OCI-LY7 (cell line): ENCODE measurements around the gene TAF1D. TPM values are rescaled to one million over a fixed set of nuclear protein-coding genes. Genes with fewer than 3 reads are reported as not detected.
"Not testable (repeated sequence)": the region's sequence is repeated elsewhere in the genome, so short reads cannot be mapped to it uniquely, and the experiment has no call there.

Source experiments
- BruUV-seq: library from RNA; stranded (reverse); fragments of 400-500 nt; replicated peaks from 2 replicates; lab custom pipeline; 2021; lab: Mats Ljungman, UMichigan
- CTCF ChIA-PET: fragments of 300-600 bp; sonication (Branson Sonifier 250); formaldehyde crosslinking; loops from one replicate; lab custom pipeline; 2022; ENCODE audit warnings: antibody characterized with exemption; ENCODE audit not compliant: unreplicated experiment; lab: Charles Lee
- POLR2A ChIA-PET: fragments of 300-600 bp; sonication (Branson Sonifier 250); formaldehyde crosslinking; loops from one replicate; lab custom pipeline; 2022; ENCODE audit warnings: antibody characterized with exemption; lab: Charles Lee
- DNase-seq: peaks from one replicate; pipeline ENCODE4 v3.0.0-alpha.2; 2015; ENCODE audit warnings: low spot score
- H2AFZ ChIP-seq: fragments of 200-600 bp; sonication (generic), shearing (Covaris generic); 2 replicates; pipeline ENCODE4 v1.6.1; 2014; ENCODE audit warnings: mild to moderate bottlenecking, antibody characterized with exemption, low read length, moderate library complexity
- H3K27ac ChIP-seq: fragments of 200-600 bp; sonication (generic); 2 replicates; pipeline ENCODE4 v1.5.1; 2014; ENCODE audit warnings: mixed run types, low read depth, mild to moderate bottlenecking, moderate library complexity, low read length, inconsistent platforms; ENCODE audit not compliant: poor library complexity, severe bottlenecking
- H3K36me3 ChIP-seq: fragments of 200-600 bp; sonication (generic); 2 replicates; pipeline ENCODE4 v1.6.1; 2014; ENCODE audit warnings: mild to moderate bottlenecking, antibody characterized with exemption, low read length, moderate library complexity, mixed read lengths; ENCODE audit not compliant: insufficient read depth
- H3K4me1 ChIP-seq: fragments of 200-600 bp; sonication (generic); 2 replicates; pipeline ENCODE4 v1.5.1; 2014; ENCODE audit warnings: mild to moderate bottlenecking, low read length; ENCODE audit not compliant: insufficient read depth, poor library complexity, severe bottlenecking
- H3K4me2 ChIP-seq: fragments of 200-600 bp; sonication (generic); 2 replicates; pipeline ENCODE4 v1.6.1; 2014; ENCODE audit warnings: mild to moderate bottlenecking, low read length
- H3K4me3 ChIP-seq: fragments of 200-600 bp; sonication (generic); 2 replicates; pipeline ENCODE4 v1.5.1; 2014; ENCODE audit warnings: mild to moderate bottlenecking, low read depth, low read length; ENCODE audit not compliant: poor library complexity, severe bottlenecking
- H3K79me2 ChIP-seq: fragments of 200-600 bp; sonication (generic); 2 replicates; pipeline ENCODE4 v1.6.1; 2016; ENCODE audit warnings: low read depth, mild to moderate bottlenecking, low read length, moderate library complexity, mixed read lengths; ENCODE audit not compliant: insufficient read depth
- H3K9me2 ChIP-seq: fragments of 200-600 bp; sonication (generic); 2 replicates; pipeline ENCODE4 v1.6.1; 2016; ENCODE audit warnings: mild to moderate bottlenecking, low read length, mixed read lengths; ENCODE audit not compliant: insufficient read depth
- H3K9me3 ChIP-seq: fragments of 200-600 bp; sonication (generic); 2 replicates; pipeline ENCODE4 v1.6.1; 2014; ENCODE audit warnings: mild to moderate bottlenecking, mixed run types, low read length, mixed read lengths
- H4K20me1 ChIP-seq: fragments of 200-600 bp; sonication (generic); 2 replicates; pipeline ENCODE4 v1.6.1; 2014; ENCODE audit warnings: mild to moderate bottlenecking, antibody characterized with exemption, low read length, moderate library complexity, mixed read lengths; ENCODE audit not compliant: insufficient read depth
- CTCF ChIP-seq: fragments of 200-600 bp; sonication (generic); conservative IDR thresholded peaks from 2 replicates; pipeline ENCODE4 v1.5.1; 2014; ENCODE audit warnings: mild to moderate bottlenecking, antibody characterized with exemption, low read length, moderate library complexity, mixed read lengths
- EZH2phosphoT487 ChIP-seq: fragments of 200-600 bp; sonication (generic); IDR thresholded peaks from 2 replicates; pipeline ENCODE4 v1.6.1; 2018; ENCODE audit warnings: low read depth, borderline replicate concordance, mild to moderate bottlenecking, mixed run types, antibody characterized with exemption, low read length, moderate library complexity, mixed read lengths
- intact Hi-C: fragments of 100-400 bp; cut with micrococcal nuclease; formaldehyde crosslinking; loops from one replicate; pipeline ENCODE4 v1.10.0; 2022; ENCODE audit not compliant: unreplicated experiment
- total RNA-seq, 2 experiments: library from RNA; depleted of rRNA in 1 of 2; stranded (reverse); fragments of >200 nt in 1 of 2; shearing (Covaris generic) in 1 of 2; gene quantifications; 2 replicates each; pipeline ENCODE4 v1.2.3, GENCODE V29; 2014 to 2022

TAF1D gene
- total RNA-seq, 2 experiments from 2014 or later = 206 to 276 TPM

GRCh38 chr11:93746101-93746500 is 4.8 kb upstream of the TAF1D start:
- ChIA-PET CTCF (no interaction called here), POLR2A (no interaction called here)
- TF ChIP-seq EZH2phosphoT487 (no peak), CTCF (no peak)
- intact Hi-C loops = no loop called here
- H2AFZ ChIP-seq = no peak overlapping the region
- DNase-seq = no peak
- H3K36me3 ChIP-seq = peaks cover 15% of the 10 kb centered on the region; the same call in 1 of the 2 replicates
- peaks cover 24% of the 10 kb centered on the region for H3K79me2 ChIP-seq
- H3K27ac ChIP-seq = no peak overlapping the region
- no peak overlapping the region for H3K4me3 ChIP-seq
- no peaks in the 10 kb centered on the region for H3K9me3 ChIP-seq
- H3K4me1 ChIP-seq = peaks cover 8% of the 10 kb centered on the region
- no peak overlapping the region for H3K4me2 ChIP-seq
- no TSS peak for BruUV-seq
- no peaks in the 10 kb centered on the region for H4K20me1 ChIP-seq
- no peaks in the 10 kb centered on the region for H3K9me2 ChIP-seq

DNA sequence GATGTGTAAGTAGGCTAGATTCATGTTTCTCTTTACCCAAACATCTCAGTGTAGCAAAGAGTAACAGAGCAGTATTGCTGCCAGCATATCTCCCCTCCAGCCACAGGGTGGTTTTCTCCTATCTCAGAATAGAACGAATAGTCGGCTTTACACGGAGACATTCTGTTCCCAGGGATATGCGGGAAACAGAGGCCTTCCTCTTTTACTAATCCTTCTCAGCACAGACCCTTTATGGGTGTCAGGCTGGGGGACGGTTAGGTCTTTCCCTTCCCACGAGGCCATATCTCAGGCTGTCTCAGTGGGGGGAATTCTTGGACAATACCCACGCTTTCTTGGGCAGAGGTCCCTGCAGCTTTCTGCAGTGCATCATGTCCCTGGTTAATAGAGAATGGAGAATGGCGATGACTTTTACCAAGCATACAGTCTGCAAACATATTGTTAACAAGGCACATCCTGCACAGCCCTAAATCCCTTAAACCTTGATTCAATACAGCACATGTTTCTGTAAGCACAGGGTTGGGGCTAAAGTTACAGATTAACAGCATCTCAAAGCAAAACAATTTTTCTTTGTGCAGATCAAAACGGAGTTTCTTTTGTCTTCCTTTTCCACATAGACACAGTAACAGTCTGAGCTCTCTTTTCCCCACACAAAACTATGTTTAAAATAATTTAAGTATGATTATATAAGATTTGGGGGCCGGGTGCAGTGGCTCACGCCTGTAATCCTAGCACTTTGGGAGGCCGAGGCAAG is 3.9 kb upstream of the TAF1D start:
- BruUV-seq, H3K27ac ChIP-seq, H3K4me1 ChIP-seq, CTCF ChIA-PET, H3K4me2 ChIP-seq, H2AFZ ChIP-seq, DNase-seq, POLR2A ChIA-PET, H3K4me3 ChIP-seq, H4K20me1 ChIP-seq, H3K9me2 ChIP-seq, intact Hi-C loops, H3K9me3 ChIP-seq: not testable (repeated sequence)
- peaks cover 33% of the 10 kb centered on the region for H3K79me2 ChIP-seq
- H3K36me3 ChIP-seq = peaks cover 24% of the 10 kb centered on the region

- peaks cover 30% of the 10 kb centered on the region for H3K36me3 ChIP-seq
- no peak overlapping the region for H3K27ac ChIP-seq
- BruUV-seq = no TSS peak
- H2AFZ ChIP-seq = no peak overlapping the region
- TF ChIP-seq EZH2phosphoT487 = no peak
- TF ChIP-seq CTCF = no peak
- intact Hi-C loops = loop anchor here (5.0 kb wide), 1 partner anchor 202 kb away; the partner anchor contains the start of gene SMCO4
- peaks cover 38% of the 10 kb centered on the region for H3K79me2 ChIP-seq
- H4K20me1 ChIP-seq = peaks cover 4% of the 10 kb centered on the region; the same call in 1 of the 2 replicates
- H3K4me2 ChIP-seq = no peak overlapping the region
- no peaks in the 10 kb centered on the region for H3K9me3 ChIP-seq
- POLR2A ChIA-PET = no interaction called here
- no peak for DNase-seq
- CTCF ChIA-PET = no interaction called here
- H3K9me2 ChIP-seq = no peaks in the 10 kb centered on the region
- H3K4me1 ChIP-seq = peaks cover 8% of the 10 kb centered on the region
- H3K4me3 ChIP-seq = no peak overlapping the region
Measured at GRCh38 chr11:93744669-93745004, 3.3 kb upstream of the TAF1D start.
